Measurements from ENCODE around the gene C1orf94. TPM values are rescaled to one million over a fixed set of nuclear protein-coding genes. Genes with fewer than 3 reads are reported as not detected.

Gene C1orf94
- total and polyA plus RNA-seq, 2 of the 8 experiments (the other 6 are each of a cell fraction or from before 2014, with no cell fraction given): 5.8 to 12.5 TPM

GRCh38 chr1:34190692-34191091 lies 14.0 kb downstream of the C1orf94 start:
- no peak overlapping the region for H3K9ac ChIP-seq (replicated peaks in 1 of 4; ENCODE audit: extremely low read depth in 1 of 4, low read depth in 3 of 4, low read length in 3 of 4)
- TF ChIP-seq EZH2 (IDR thresholded peaks at IDR 0.05; ENCODE audit: low read depth, low read length, severe bottlenecking): no peak
- TF ChIP-seq NANOG (IDR thresholded peaks at IDR 0.05; ENCODE audit: insufficient read depth, low read depth, low read length, poor library complexity, severe bottlenecking): no peak
- TF ChIP-seq HDAC6 (IDR thresholded peaks at IDR 0.05; ENCODE audit: low read depth, low read length): no peak
- no peak for TF ChIP-seq CTBP2 (IDR thresholded peaks at IDR 0.05; ENCODE audit: borderline replicate concordance, insufficient read depth, insufficient read length, low read length)
- TF ChIP-seq NRF1 (IDR thresholded peaks at IDR 0.05; ENCODE audit: low read depth, low read length): no peak
- TF ChIP-seq SP2 (IDR thresholded peaks at IDR 0.05; ENCODE audit: low read length): no peak
- TF ChIP-seq RAD21 (IDR thresholded peaks at IDR 0.05 in 1 of 2, conservative IDR thresholded peaks at IDR 0.05 in 1 of 2; ENCODE audit: low read depth in 2 of 2, low read length in 2 of 2): no peak
- no peak for TF ChIP-seq USF2 (IDR thresholded peaks at IDR 0.05; ENCODE audit: low read length)
- no peak for TF ChIP-seq JUND (IDR thresholded peaks at IDR 0.05; ENCODE audit: low read length)
- no peak for TF ChIP-seq TAF7 (optimal IDR thresholded peaks at IDR 0.05; ENCODE audit: borderline replicate concordance, low read depth, low read length)
- no peak for TF ChIP-seq MAX (IDR thresholded peaks at IDR 0.05)
- no peak for TF ChIP-seq BACH1 (IDR thresholded peaks at IDR 0.05; ENCODE audit: low read length)

More at GRCh38 chr1:34190692-34191091, 14.0 kb downstream of the C1orf94 start:
- no peak overlapping the region for H3K14ac ChIP-seq (ENCODE audit: insufficient read length)
- no peak overlapping the region for H3K27ac ChIP-seq (ENCODE audit: low read depth, low read length)
- peaks cover 11 to 13% of the 10 kb centered on the region in 2 experiments for H3K9me3 ChIP-seq (ENCODE audit: insufficient read depth in 2 of 2, low read depth in 1 of 2, low read length in 1 of 2)
- H4K8ac ChIP-seq (ENCODE audit: extremely low read depth, insufficient read depth, low read length): no peak overlapping the region
- no peak overlapping the region for H3K23ac ChIP-seq (ENCODE audit: insufficient read length)
- peaks cover 2% of the 10 kb centered on the region for H3K23me2 ChIP-seq (ENCODE audit: low read depth, low read length)
- H3K4me3 ChIP-seq (ENCODE audit: extremely low read depth in 1 of 4, insufficient read depth in 2 of 4, low read depth in 3 of 4, low read length in 4 of 4): no peak overlapping the region
- H4K91ac ChIP-seq (replicated peaks; ENCODE audit: insufficient read length, low read length): no peak overlapping the region
- H4K20me1 ChIP-seq (replicated peaks in 1 of 2; ENCODE audit: control insufficient read depth in 1 of 2, insufficient read depth in 2 of 2, low read length in 2 of 2): peaks cover 0 to 3% of the 10 kb centered on the region in 2 experiments
- H3K36me3 ChIP-seq (ENCODE audit: control insufficient read depth in 2 of 4, insufficient read depth in 4 of 4, low read length in 3 of 4): 0 out of 8 replicates have a peak, but pooled peaks cover 0 to 6% (median 0%) of the 10 kb centered on the region in 4 experiments
- no peak overlapping the region for H2BK20ac ChIP-seq (ENCODE audit: low read length)
- ChIA-PET POLR2A (ENCODE audit: partially characterized antibody) (interaction anchor here (0.9 to 1.4 kb wide), 5 partner anchors 9 to 28 kb away, joined by 3 read pairs; no protein-coding TSS in a partner anchor), CTCF (ENCODE audit: partially characterized antibody) (interaction anchor here (0.9 to 1.2 kb wide), 3 partner anchors 12 to 28 kb away, joined by 3 to 6 read pairs (median 3); partner anchors contain the start of gene C1orf94)
- no peaks in the 10 kb centered on the region; a peak in 1 of 4 replicates for H3K79me2 ChIP-seq (ENCODE audit: control insufficient read depth in 1 of 2, insufficient read depth in 2 of 2, low read length in 2 of 2)
- H3K56ac ChIP-seq (replicated peaks; ENCODE audit: insufficient read length, low read depth, low read length): no peak overlapping the region
- no peak for DNase-seq (ENCODE audit: low read depth in 1 of 2, low spot score in 2 of 2)
- peaks cover 0 to 4% (median 1%) of the 10 kb centered on the region in 4 experiments; a peak in 3 of 7 replicates for H3K27me3 ChIP-seq (replicated peaks in 1 of 4; ENCODE audit: control insufficient read depth in 3 of 4, extremely low read depth in 1 of 4, insufficient read depth in 3 of 4, low read length in 3 of 4)
- H4K5ac ChIP-seq (ENCODE audit: insufficient read length, low read depth, low read length): no peak overlapping the region
- H3K79me1 ChIP-seq (ENCODE audit: low read depth, low read length): no peaks in the 10 kb centered on the region
- no peak overlapping the region for H3K18ac ChIP-seq (ENCODE audit: extremely low read depth, low read length)
- H2BK5ac ChIP-seq (ENCODE audit: low read depth, low read length): no peak overlapping the region
- no peak overlapping the region for H2BK15ac ChIP-seq (ENCODE audit: low read length)
- no peak overlapping the region for H3K4me2 ChIP-seq (ENCODE audit: insufficient read depth in 1 of 2, low read depth in 2 of 2, low read length in 2 of 2)
- no peak overlapping the region for H2BK120ac ChIP-seq (replicated peaks; ENCODE audit: low read depth, low read length)
- H3K4me1 ChIP-seq (replicated peaks in 1 of 4; ENCODE audit: control insufficient read depth in 3 of 4, insufficient read depth in 4 of 4, low read length in 3 of 4): peaks cover 11 to 21% (median 18%) of the 10 kb centered on the region in 4 experiments
- FAIRE-seq: no peak
- no peak overlapping the region for H2BK12ac ChIP-seq (ENCODE audit: low read depth, low read length)
- 91% methylated on average over 2 of the region's 2 CpGs; no CpG with 5 or more reads in 1 of the 2 experiments for WGBS, 2 experiments (ENCODE audit: extremely low coverage in 1 of 2, insufficient coverage in 1 of 2, insufficient read length in 1 of 2, insufficient replicate concordance in 2 of 2, low coverage in 1 of 2, low lambda C conversion rate in 2 of 2, missing lambda C conversion rate in 1 of 2)
- H2AK5ac ChIP-seq (ENCODE audit: low read depth, low read length): no peak overlapping the region
- H3K4ac ChIP-seq (replicated peaks; ENCODE audit: insufficient read length, low read depth, low read length): no peak overlapping the region
- H2AFZ ChIP-seq (ENCODE audit: low read length): no peak overlapping the region

All from H1 (cell line).